Eye (tissue), 1 donor: Measurements from ENCODE around the gene DNTT.
A peak's percentile ranks its signal among the peaks of the same experiment; 100 is the strongest.

Experiments used
- DNase-seq: peaks from one replicate; pipeline ENCODE4 v3.0.0-alpha.2; 2015

Gene DNTT

DNA sequence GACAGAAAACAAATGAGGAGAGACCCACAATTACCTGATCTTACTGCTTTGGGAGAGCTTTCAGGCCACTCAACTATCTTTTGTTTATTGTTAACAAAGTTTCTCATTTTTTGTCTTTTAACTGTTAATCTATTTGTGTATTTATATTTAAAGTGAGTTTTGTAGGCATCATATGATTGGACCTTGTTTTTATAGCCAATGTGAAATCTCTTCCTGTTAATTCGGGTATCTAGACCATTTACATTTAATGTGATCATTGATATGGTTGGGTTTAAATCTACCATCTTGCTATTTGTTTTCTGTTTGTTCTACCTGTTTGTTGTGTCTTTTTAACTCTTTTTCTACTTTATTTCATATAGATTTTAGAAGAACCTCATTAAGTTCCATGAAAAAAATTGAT lies 42.1 kb downstream of the DNTT start:
- no peak for DNase-seq

DNA sequence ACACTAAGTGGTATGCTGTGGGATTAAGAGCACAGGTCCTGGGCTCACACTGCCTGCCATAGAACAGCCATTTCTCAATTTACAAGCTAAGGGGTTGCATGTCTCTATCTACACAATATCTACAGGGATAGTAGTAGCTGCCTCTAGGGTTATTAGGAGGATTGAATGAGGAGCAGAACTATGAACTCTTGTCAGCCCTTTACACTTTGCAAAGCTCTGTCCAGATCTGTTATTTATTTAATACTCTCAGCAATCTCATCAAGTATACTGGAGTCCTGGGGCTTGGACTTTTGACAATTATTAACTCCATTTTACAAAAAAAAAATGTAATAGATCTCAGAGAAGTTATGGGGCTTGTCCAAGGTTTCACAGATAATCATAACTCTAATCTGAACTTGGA lies 47.8 kb downstream of the DNTT start:
- DNase-seq = no peak

DNA sequence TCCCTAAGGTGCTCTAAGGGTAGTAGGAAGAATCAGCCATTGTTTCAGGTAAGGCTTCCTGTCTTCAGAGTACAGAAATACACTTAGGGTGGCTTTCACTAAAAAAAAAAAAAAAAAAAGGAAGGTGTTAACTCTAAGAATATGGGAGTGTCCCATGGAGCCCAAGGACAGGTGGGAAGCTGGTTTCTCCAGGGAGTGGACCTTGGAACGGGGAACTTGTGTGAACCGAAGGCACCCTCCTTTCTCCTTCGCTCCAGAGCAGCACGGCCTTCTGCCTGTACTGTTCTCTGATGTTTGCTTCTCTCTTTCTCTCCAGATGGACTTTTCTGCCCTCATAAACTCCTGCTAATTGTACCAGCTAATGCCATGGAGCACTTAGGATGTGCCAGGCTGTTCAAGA lies 48.3 kb downstream of the DNTT start:
- no peak for DNase-seq

DNA sequence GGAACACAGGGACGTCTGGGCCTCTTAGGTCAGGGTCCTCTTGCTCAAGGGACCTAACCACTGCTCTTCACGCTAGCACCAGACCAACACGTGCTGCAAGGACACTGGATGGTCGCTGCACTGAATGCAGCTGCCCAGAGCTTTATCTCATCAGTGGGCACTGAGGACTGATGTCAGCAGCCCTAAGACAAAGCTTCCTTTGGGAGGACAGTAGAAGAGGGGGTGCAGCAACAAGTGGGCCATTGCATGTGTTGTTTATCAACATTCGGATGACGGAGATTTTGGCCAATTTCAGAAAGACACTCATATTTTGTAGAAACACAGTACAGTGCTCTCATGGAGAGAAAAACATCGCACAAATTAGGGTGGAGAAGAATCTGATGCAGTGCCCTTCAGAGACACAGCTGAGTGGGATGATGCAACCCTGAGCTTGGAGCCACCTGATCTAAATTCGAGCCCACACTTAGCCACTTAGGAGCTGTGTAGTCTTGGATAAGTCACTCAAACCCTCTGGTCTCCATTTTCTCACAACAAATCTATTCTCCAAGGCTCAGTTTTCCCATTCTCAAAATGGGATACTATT lies 52.9 kb downstream of the DNTT start:
- no peak for DNase-seq

DNA sequence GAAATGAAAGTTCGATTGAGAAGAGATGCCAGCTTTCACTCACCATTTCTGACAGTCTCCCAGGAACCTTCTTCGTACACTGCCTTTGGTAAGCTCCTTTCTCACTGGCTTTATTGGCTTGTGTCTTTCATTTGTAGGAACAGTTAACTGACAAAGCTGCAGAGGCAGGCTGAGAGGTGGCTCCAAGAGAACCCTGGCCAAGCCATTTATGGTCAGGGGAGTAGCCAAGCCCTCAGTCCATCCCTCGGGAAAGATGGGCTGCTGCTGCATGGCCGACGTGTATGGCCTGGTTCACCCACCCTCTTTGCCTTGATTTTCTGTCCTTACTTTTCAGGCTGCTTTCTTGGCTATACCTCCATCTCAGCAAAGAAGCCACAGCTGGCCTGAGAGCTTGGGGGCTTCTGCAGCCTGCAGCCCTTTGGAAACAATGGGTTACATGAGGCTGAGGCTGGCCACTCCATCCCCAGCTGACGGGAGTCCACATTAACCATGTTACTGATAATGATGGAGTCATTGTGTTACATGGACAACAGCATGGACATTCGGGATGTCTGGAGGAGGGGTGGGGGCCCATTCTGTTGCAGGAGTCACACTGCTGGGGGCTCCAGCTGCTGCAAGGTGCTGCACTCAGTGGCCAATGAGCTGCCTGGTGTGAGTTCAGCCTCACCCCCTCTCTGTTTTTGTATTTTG lies 54.8 kb downstream of the DNTT start, which contains the start of gene OPALIN:
OPALIN (minus strand) TSS at position 152 of the 690 bp plus-strand sequence; CDS start at position 46, 106 bp downstream.
- no peak for DNase-seq

DNA sequence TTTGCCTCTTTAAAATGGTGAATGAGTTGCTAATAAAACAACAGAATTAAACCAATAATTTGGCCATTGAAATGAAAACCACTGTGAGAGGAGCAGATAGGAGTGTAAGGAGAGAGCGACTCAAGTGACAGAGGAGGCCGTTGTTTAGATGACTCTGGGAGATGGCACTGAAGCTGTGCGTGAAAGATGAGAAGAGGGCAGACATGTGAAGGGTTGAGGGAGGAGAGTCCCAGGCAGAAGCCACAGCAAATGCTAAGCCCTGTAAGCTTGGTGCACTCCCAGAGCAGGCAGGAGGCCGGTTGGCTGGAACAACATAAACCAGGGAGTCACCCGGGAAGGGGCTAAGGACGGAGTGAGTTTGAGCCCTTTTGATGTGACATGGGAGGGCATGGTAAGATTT lies 55.4 kb downstream of the DNTT start:
- no peak for DNase-seq

DNA sequence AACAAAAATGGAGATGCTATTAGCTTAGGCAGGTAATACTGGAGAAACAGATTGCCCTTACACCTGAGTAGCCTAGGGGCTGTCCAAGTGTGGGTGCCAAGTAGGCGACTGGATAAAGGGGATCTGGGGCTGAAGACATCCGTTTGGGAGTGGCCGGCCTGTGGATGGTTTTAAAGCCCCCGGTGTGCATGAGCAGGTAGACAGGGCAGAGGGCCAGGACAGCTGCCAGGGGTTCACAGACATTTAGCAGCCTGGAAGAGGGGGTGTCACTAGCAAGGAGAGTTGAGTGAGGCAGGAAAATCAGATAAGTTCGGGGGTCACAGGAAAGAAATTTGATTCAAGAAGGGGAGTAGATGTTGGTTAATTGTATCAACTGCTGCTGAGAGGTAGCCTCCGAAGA lies 56.1 kb downstream of the DNTT start:
- no peak for DNase-seq

DNA sequence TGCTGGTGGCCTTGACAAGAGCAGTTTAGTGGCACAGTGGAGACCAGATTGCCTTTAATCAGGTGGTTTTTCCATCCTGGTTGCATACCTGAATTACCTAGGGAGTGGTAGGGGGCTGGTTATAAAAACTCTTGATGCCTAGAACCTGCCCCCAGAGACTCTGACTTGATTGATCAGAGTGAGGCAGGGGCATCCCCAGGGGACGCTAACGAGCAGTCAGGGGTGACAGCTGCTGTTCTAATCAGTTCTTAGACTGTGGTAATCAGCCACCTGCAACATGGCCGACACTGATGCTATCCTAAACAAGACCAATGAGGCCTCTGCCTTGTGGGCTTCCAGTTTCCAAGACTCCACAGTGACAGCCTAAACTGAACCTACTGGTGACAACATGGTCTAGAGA lies 56.5 kb downstream of the DNTT start:
- DNase-seq = no peak

DNA sequence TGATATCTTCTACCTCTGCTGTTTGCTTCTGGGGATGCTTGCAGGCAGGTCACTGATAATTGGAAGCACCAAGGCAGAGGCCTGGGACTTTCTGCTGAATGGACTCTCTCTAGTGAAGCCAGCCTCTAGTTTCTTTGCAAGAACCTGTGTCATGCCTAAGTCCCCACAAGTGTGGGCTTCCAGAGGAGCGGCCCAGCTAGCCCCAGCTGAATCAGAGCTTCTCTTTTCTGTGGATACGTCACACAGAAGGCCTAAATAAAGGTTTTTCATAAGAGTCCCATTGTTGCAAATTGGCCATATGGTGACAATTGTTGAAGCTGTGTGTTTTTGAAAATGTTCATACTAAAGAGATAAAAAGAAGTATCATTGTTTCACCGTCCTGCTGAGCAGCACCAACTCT lies 61.3 kb downstream of the DNTT start:
- no peak for DNase-seq

DNA sequence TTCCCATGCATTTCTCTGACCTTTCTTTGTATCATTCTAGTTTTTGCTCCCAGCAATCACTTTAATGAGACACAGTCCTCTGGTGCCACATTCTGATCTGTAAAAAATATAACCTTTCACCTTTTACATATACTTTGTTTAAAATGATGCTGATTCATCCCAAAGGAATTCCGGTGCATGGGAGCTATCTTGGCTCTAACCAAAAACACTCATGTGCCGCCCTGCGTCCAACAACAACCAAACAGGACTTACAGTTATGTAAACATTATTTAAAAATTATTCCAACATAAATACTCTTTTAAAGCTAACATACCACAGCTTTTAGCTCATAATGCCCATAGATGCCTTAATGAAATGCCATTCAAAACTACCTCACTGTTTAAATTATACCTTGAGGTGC lies 62.3 kb downstream of the DNTT start:
- DNase-seq = no peak

DNA sequence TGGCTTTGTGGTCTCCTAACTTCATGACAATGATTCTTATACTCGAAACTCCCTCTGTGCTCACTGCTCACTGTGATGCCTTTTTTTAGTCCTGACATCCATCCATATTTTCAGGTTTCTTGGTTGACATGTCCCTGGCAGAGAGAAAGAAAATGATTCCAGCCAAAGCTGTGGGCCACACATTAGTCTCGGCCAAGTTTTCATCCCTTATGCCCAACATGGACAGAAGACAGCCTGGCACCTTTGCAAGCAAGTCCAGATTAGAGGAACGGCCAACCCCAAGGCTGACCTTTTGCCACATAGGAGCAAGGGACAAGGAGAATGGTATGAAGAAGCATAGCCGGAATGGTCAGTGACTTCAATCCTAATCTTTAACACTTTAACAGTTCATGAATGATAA lies 63.2 kb downstream of the DNTT start:
- no peak for DNase-seq

DNA sequence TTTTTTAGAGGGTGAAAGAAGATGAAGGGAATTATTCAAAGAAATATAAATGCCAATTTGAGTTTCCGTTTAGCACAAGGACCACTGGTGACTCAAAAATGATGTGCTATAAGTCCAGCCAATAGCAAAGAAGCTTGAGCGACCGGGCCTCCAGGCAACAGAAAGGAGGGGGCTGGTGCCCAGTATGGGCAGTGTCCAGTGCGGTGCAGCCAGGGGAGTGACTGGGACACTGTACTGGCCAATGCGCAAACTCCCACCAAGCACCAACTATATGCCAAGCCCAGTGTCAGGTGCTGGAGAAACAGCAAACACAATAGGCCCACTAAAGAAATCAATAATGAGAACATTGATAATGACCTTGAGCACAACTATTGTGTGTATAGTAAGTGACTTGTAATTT lies 64.7 kb downstream of the DNTT start:
- no peak for DNase-seq

DNA sequence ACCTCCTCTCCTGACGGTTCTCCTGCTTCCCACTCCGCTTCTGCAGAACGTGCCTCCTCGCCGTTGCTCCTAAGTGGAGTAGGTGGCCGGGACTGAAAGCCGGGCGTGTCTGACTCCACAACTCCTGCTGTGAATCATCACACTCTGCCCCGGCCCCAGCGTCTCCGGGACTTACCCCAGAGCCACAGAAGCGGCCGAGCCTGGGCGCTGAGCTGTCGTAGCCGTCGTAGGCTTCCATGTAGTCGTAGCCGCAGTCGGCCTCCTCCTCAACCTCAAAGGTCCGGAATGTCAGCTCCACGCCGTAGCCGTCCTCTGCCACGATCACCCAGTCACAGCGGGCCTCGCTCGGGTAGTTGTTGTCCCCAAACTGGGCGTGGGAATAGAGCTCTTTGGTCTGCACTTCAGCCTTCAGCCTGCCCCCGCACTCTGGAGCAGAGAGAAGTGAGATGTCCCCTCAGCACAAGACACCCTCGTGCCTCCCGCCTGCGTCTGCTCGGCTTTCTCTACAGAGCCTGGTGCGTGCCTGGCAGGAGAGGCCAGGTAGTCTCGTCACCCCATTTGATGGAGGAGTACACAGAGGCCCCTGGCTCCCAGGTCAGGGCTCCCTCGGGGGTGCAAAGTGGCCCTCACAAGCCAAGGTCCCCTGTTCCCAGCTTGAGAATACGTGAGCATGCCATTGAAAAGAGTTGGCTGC lies 65.8 kb downstream of the DNTT start:
- no peak for DNase-seq

DNA sequence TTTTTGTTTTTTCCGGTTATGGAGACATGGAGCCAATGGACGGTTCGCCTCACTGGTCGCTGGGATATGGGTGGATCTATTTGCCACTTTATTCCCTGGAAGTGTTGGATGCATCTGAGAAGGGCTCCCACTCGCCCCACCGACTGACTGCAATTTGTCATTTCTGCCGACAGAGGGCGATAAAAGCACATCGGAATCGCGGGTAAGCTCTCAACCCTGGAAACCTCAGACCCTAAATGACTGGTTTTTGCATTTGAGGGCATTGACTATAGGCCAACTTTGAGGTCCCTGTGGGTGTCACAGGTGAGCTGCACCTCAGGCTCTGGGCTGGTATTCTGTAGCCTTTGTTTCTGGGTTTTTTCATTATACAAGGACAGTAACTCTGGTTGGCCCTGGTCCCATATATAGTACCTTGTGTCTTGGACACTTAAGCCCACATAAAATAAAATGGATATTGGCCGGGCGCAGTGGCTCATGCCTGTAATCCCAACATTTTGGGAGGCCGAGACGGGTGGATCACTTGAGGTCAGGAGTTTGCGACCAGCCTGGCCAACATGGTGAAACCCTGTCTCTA lies 66.4 kb downstream of the DNTT start:
- DNase-seq = peak; percentile 84

DNA sequence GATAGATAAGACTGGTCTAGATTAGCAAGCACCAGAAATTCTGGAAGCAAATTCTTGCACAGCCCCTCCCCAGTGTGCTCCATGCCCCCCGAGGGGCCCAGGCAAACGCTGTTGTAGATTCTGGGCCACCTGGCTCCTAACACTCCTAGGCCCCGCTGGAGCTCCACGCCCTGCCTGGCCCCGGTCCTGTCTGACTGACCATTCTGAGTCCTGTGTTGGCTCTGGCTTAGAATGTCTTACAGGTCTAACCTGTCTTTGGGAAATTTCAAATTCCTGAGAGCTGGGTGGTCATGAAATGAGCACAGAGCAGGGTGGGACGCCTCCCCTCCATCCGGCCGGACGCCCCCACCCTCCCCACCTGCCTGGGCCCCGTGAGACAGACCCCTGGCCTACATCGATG lies 67.1 kb downstream of the DNTT start:
- no peak for DNase-seq

DNA sequence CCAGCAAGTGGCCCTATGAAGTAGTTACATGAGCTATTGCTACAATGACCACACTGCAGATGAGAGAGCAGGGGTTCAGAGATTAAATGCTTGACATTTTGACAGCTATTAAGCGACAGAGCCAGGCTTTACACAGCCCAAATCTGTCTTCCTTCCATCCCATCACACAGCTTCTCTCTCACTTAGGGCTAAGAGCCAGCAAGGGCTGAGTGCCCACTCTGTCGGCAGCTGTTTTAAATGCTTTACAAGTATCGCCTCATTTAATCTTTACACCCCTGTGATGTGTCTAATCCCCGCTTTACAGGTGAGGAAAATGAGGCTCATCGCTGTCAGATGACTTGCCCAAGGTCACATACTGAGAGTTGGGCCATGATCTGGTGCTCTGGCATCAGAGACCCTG lies 69.8 kb downstream of the DNTT start:
- no peak for DNase-seq

DNA sequence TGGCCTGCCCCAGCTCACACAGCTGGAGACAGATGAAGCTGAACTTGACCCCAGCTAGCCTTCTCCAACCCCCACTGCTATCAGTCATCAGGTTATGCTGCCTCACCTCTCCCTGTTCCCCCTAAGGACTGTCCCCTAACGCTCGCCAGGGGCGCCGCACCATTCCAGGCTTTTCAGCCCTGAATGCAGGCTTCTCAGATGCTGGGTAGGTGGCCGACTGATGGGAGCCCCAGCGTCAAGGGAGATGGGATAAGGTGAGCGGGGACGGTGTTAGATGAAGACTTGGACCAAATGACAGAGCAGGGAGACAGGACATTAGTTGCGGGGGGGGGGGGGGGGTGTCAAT lies 70.4 kb downstream of the DNTT start:
- peak; percentile 21 for DNase-seq

DNA sequence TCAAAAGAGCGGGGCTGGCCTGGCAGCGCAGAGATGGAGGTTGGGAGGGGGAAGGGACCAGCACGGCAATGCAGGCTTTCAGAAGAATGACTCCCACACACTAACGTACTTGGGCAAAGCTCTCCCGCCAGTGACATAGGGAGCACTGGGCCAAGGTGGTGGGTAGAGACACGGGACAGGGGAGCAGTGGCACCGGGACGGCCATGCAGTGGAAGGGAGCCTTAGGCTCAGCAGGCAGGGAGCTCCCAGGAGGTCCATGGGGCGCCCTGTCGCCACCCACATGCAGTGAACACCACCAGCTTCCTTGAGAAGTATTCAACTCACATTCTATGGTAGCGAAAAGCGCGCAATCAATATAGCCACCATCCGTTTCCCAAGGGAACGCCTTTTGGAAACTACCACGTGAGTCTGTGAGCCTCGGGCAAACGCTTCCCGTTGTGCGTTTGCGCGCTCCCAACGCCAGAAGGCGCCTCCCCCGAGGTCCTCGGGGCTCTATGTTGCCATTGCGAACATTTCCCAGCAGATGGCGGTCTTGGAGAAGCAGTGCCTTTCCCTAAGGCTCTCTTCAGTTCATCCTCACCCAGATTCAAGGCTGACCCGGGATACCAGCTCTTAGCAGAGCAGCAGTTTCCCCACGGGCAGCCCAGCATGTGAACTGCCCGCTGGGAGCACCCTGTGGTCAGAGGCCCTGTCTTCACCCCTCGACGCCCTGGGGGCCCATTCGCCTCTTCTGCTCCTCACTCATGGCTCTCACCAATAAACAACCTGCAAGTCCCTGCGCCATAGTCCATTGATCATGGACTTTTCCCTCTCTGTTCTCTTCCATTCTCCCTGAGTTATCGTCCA lies 71.0 kb downstream of the DNTT start:
- peak; percentile 97 for DNase-seq

DNA sequence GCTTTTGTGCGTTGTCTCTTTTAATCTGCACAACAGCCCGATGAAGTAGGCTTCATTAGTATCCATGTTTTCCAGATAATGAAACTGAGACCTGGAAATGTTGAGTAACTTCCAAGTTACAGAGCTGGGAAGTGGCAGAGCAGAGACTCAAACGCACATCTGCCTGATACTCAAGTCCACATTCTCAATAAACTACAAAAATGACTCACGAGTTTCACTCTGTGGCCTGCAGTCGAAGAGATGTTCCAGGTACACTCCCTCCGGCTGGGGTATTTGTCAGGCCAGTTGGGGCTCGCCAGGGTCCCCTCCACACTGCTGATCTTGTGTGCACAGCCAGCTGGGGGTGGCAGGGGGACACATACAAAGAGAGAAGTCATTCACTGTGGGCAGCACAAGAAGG lies 72.2 kb downstream of the DNTT start:
- no peak for DNase-seq

DNA sequence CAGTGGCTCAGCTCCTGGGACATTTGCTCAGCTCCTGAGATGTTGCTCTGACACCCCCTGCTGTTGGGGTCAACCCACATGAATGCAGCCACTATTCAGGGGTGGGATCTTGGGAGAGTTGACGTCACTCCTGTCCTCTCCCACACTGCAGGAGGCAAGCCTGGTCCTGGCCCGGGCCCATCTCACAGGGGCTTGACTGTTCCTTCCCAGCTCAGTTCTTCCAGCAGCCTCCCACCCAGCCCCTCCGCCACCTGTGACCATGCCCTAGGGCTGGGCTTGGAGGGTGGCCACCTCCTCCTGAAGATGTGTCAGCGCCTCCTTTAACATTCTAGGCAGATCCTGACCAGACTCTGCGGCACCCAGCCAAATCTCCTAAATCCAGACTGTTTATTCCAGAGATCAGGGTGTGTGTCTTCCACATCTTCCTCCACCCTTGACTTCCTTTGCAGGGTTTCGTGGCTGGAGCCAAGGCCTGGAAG lies 73.6 kb downstream of the DNTT start:
- DNase-seq = no peak

DNA sequence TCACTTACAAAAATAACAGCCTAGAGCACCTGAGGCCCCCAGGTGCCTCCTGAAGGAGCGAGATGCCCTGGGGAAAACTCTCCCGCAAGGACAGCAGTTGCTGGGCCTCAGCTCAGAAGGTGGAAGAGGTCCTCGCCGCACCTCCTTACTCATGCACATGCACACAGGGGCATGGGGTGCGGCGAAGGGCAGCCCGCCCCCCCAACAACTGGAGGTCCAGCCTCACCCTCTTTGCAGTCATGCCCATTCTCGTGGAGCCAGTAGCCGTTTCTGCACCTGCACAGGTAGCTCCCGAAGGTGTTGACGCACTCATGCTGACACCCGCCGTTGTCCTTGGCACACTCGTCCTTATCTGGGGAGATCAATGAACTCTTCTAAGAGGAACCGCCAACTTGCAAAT lies 74.5 kb downstream of the DNTT start:
- no peak for DNase-seq

DNA sequence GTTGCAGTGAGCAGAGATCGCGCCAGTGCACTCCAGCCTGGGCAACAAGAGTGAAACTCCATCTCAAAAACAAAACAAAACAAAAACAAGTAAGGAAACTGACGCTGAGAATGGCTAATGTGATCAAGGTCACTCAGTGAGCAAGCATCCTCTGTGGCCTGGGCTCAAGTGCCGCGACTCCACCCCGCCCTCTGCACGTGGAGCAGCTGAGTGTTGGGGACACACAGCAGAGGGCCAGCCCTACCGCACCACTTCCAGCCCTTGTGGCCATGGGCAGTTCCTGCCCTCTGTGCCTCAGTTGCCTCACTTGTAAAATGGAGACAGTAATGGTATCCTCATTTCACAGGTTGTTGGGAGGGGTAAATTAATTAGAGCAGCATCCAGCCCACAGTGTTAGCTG lies 75.5 kb downstream of the DNTT start:
- DNase-seq = no peak

DNA sequence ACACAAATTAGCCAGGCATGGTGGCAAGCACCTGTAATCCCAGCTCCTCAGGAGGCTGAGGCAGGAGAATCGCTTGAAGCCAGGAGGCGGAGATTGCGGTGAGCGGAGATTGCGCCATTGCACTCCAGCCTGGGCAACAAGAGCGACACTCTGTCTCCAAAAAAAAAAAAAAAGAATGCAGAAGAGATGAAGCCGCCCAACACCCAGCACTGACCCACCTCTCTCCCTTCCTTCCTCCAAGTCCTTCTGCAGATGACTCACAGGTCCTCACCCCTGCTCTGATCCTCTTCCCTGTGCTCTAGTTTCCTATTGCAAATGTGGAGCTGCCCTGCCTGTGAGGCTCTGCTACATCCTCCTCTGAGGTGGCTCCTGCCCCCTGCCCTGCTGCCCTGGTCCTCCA lies 76.6 kb downstream of the DNTT start:
- no peak for DNase-seq
